A549 (cell line): Measurements from ENCODE around the gene CYP4F3.

Source experiments
- ESRRA ChIP-seq: fragments of 150-350 bp; IDR thresholded peaks from 2 replicates; pipeline ENCODE4 v1.6.1; 2014; ENCODE audit warnings: mild to moderate bottlenecking, low read length, borderline replicate concordance
- JUNB ChIP-seq: fragments of >200 bp; sonication (Bioruptor Twin); formaldehyde crosslinking; IDR thresholded peaks from 2 replicates; pipeline ENCODE4 v1.6.1; 2016
- KDM1A ChIP-seq: fragments of 200-600 bp; sonication (generic); IDR thresholded peaks from 2 replicates; pipeline ENCODE4 v1.6.1; 2016; ENCODE audit warnings: low read depth, mild to moderate bottlenecking
- MAFK ChIP-seq: fragments of 450-650 bp; IDR thresholded peaks from 2 replicates; pipeline ENCODE4 v1.6.1; 2014; ENCODE audit not compliant: partially characterized antibody
- MAZ ChIP-seq: fragments of 150-350 bp; IDR thresholded peaks from 2 replicates; pipeline ENCODE4 v1.6.1; 2014; ENCODE audit warnings: antibody characterized with exemption, low read depth, low read length, borderline replicate concordance
- ZSCAN20 ChIP-seq: fragments of 250-450 bp; sonication (Bioruptor Pico); IDR thresholded peaks from 2 replicates; pipeline ENCODE4 v1.8.0; 2022; ENCODE audit warnings: mild to moderate bottlenecking, moderate library complexity
- TF ChIP-seq, protein P1 (sequence below): fragments of >200 bp; sonication (Bioruptor Twin); formaldehyde crosslinking; IDR thresholded peaks from 3 replicates; pipeline ENCODE4 v1.5.1; 2016
- TF ChIP-seq, protein P2 (sequence below): fragments of >200 bp; sonication (Bioruptor Twin); formaldehyde crosslinking; IDR thresholded peaks from 2 replicates; pipeline ENCODE4 v1.6.1; 2016

DNA sequence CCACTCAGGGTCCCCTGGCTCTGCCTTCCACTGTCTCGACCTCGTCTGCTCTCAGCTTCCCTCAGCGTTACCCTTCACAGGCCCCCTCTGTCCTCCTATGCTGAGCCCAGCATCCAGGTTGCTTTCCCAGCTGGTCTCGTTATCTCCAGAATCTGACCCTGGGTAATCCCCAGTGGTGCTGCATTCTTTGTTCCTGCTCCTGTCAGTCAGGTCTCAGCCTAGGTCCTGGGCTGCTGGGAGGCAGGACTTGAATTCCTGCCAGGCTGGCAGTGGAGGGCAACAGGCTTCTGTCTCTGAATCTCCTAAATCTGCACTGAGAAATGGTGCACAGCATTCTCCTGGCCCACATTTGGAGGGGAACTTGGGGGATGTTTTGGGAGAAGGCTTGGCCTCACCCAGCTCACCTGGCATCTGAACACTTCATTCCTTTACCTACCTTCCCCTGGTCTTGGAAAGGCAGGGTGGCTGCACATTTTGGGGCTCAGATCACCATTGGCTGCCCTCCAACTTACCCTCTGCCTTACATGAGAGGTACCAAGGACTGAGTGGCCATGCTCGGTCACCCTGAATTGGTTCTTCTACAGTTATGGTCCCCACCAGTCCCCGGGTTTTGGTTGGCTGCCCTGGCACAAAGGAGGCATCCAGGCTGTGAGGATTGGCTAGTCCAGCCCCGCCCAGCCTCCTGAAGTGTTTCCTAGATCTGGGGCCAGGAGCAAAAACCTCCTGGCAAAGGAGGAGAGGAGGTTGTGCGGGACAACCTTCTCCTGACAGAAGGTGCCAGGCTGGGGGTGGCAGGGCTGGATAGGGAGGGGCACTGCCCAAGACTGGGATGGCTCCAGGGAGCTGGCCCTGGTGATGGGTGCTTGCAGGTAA lies 26.0 kb upstream of the CYP4F3 start, which contains the start of gene CYP4F8:
- TF ChIP-seq MAFK (no peak), ESRRA (no peak), ZSCAN20 (CRISPR knock-in tag) (no peak), JUNB (no peak), KDM1A (no peak), MAZ (no peak)
- TF ChIP-seq, protein P1, sequence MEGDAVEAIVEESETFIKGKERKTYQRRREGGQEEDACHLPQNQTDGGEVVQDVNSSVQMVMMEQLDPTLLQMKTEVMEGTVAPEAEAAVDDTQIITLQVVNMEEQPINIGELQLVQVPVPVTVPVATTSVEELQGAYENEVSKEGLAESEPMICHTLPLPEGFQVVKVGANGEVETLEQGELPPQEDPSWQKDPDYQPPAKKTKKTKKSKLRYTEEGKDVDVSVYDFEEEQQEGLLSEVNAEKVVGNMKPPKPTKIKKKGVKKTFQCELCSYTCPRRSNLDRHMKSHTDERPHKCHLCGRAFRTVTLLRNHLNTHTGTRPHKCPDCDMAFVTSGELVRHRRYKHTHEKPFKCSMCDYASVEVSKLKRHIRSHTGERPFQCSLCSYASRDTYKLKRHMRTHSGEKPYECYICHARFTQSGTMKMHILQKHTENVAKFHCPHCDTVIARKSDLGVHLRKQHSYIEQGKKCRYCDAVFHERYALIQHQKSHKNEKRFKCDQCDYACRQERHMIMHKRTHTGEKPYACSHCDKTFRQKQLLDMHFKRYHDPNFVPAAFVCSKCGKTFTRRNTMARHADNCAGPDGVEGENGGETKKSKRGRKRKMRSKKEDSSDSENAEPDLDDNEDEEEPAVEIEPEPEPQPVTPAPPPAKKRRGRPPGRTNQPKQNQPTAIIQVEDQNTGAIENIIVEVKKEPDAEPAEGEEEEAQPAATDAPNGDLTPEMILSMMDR, result no peak
- TF ChIP-seq, protein P2, sequence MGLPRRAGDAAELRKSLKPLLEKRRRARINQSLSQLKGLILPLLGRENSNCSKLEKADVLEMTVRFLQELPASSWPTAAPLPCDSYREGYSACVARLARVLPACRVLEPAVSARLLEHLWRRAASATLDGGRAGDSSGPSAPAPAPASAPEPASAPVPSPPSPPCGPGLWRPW, result no peak
